Measurements from ENCODE around the gene SLC4A2.

The SLC4A2 gene

GRCh38 chr7:151028131-151028947 lies 31.1 kb upstream of the SLC4A2 start, which contains the start of gene ABCB8:
Gene ABCB8, plus strand, starts transcription at chr7:151028450. Its CDS starts 66 bp downstream, at chr7:151028516.
- POLR2A ChIA-PET, result interaction anchor here (0.7 to 1.9 kb wide), 11 partner anchors 10 to 85 kb away, joined by 3 to 13 read pairs (median 4); partner anchors contain the start of genes CDK5 and FASTK

GRCh38 chr7:151028948-151029501 lies 30.4 kb upstream of the SLC4A2 start:
- TF ChIP-seq CTCF (IDR thresholded peaks at IDR 0.05; ENCODE audit: insufficient read depth, low read length, missing control alignments), result no peak
- CTCF ChIA-PET, result interaction anchor here (1.0 to 5.6 kb wide), 6 partner anchors 10 to 81 kb away, joined by 3 to 77 read pairs (median 6); no protein-coding TSS in a partner anchor
- DNase-seq (ENCODE audit: low read depth, low spot score), result no peak
- POLR2A ChIA-PET, result interaction anchor here (1.0 to 1.9 kb wide), 5 partner anchors 10 to 84 kb away, joined by 4 to 13 read pairs (median 6); partner anchors contain the start of gene CDK5
- peak overlapping the region; percentile 83 for H3K4me3 ChIP-seq (ENCODE audit: low read depth, low read length)

More at GRCh38 chr7:151028131-151028947, 31.1 kb upstream of the SLC4A2 start, which contains the start of gene ABCB8:
- TF ChIP-seq CTCF (IDR thresholded peaks at IDR 0.05; ENCODE audit: insufficient read depth, low read length, missing control alignments), result peak; percentile 42
- H3K4me3 ChIP-seq (ENCODE audit: low read depth, low read length), result peak within 1 kb of the TSS; percentile 83
- CTCF ChIA-PET, result interaction anchor here (0.6 to 5.6 kb wide), 9 partner anchors 10 to 85 kb away, joined by 3 to 77 read pairs (median 4); partner anchors contain the start of genes CDK5 and NOS3
- DNase-seq (ENCODE audit: low read depth, low spot score), result peak; percentile 90

GRCh38 chr7:151031011-151031410 lies 28.4 kb upstream of the SLC4A2 start:
- POLR2A ChIA-PET, result interaction anchor here (0.7 kb wide), 1 partner anchor 17 kb away, joined by 3 read pairs; the partner anchor contains the start of gene ASIC3
- CTCF ChIA-PET, result interaction anchor here (1.7 to 1.9 kb wide), 2 partner anchors 13 to 80 kb away, joined by 5 to 13 read pairs; no protein-coding TSS in a partner anchor
- no peak for TF ChIP-seq CTCF (IDR thresholded peaks at IDR 0.05; ENCODE audit: insufficient read depth, low read length, missing control alignments)
- H3K4me3 ChIP-seq (ENCODE audit: low read depth, low read length), result no peak overlapping the region
- no peak for DNase-seq (ENCODE audit: low read depth, low spot score)

GRCh38 chr7:151032936-151033863 lies 26.2 kb upstream of the SLC4A2 start:
- no peak for TF ChIP-seq CTCF (IDR thresholded peaks at IDR 0.05; ENCODE audit: insufficient read depth, low read length, missing control alignments)
- ChIA-PET POLR2A (interaction anchor here (0.7 kb wide), 1 partner anchor 47 kb away, joined by 3 read pairs; no protein-coding TSS in a partner anchor), CTCF (interaction anchor here (0.8 to 1.9 kb wide), 4 partner anchors 15 to 91 kb away, joined by 3 to 13 read pairs (median 4); no protein-coding TSS in a partner anchor)

GRCh38 chr7:151033864-151034249 lies 25.5 kb upstream of the SLC4A2 start:
- POLR2A ChIA-PET, result no interaction called here
- CTCF ChIA-PET, result interaction anchor here (0.8 to 1.4 kb wide), 2 partner anchors 77 to 90 kb away, joined by 3 to 6 read pairs; no protein-coding TSS in a partner anchor
- DNase-seq (ENCODE audit: low read depth, low spot score), result no peak
- no peak for TF ChIP-seq CTCF (IDR thresholded peaks at IDR 0.05; ENCODE audit: insufficient read depth, low read length, missing control alignments)
- no peak overlapping the region for H3K4me3 ChIP-seq (ENCODE audit: low read depth, low read length)

More at GRCh38 chr7:151032936-151033863, 26.2 kb upstream of the SLC4A2 start:
- no peak overlapping the region for H3K4me3 ChIP-seq (ENCODE audit: low read depth, low read length)
- DNase-seq (ENCODE audit: low read depth, low spot score), result no peak
